IMR-90 (cell line): ENCODE data around the gene CRTC1. TPM values are rescaled to one million over a fixed set of nuclear protein-coding genes. Genes with fewer than 3 reads are reported as not detected.
A peak's percentile ranks its signal among the peaks of the same experiment; 100 is the strongest.

Experiments
- ATAC-seq: fragments of 200-7000 bp; cut with Tn5 transposase; 2 replicates; pipeline ENCODE4 v1.9.1; 2020; ENCODE audit warnings: low read depth, mild to moderate bottlenecking, moderate library complexity
- BruUV-seq: library from RNA; stranded (reverse); fragments of 400-500 nt; replicated peaks from 2 replicates; lab custom pipeline; 2021; lab: Mats Ljungman, UMichigan
- CTCF ChIA-PET: fragments of 300-600 bp; formaldehyde crosslinking; extraction: SDS; loops from one replicate; lab custom pipeline; 2021; ENCODE audit warnings: antibody characterized with exemption; lab: Yijun Ruan, JAX
- POLR2A ChIA-PET: fragments of 300-600 bp; sonication (Branson Sonifier 250); formaldehyde crosslinking; loops from one replicate; lab custom pipeline; 2022; ENCODE audit warnings: antibody characterized with exemption; ENCODE audit not compliant: unreplicated experiment; lab: Charles Lee
- DNase-seq: peaks from one replicate; pipeline ENCODE4 v3.0.0; 2013
- H2AFZ ChIP-seq: replicated peaks from 2 replicates; pipeline ENCODE3; 2013; ENCODE audit warnings: low read length, mild to moderate bottlenecking; ENCODE audit not compliant: poor library complexity
- H2AK5ac ChIP-seq: 2 replicates; pipeline ENCODE4 v1.6.1; 2013; ENCODE audit warnings: low read depth, low read length, inconsistent platforms
- H2AK9ac ChIP-seq: replicated peaks from 2 replicates; pipeline ENCODE3; 2013; ENCODE audit warnings: mild to moderate bottlenecking, low read depth, low read length, moderate library complexity; ENCODE audit not compliant: poor library complexity
- H2BK120ac ChIP-seq: 2 replicates; pipeline ENCODE4 v1.6.1; 2013; ENCODE audit warnings: low read depth, low read length, inconsistent platforms
- H2BK15ac ChIP-seq: 3 replicates; pipeline ENCODE4 v1.6.1; 2013; ENCODE audit warnings: low read depth, low read length, inconsistent platforms
- H2BK20ac ChIP-seq: 2 replicates; pipeline ENCODE4 v1.6.1; 2013; ENCODE audit warnings: low read depth, mild to moderate bottlenecking, inconsistent platforms, low read length, moderate library complexity
- H2BK5ac ChIP-seq: 2 replicates; pipeline ENCODE4 v1.6.1; 2013; ENCODE audit warnings: mild to moderate bottlenecking, low read depth, low read length, inconsistent platforms; ENCODE audit not compliant: poor library complexity, severe bottlenecking
- H3K14ac ChIP-seq: replicated peaks from 2 replicates; pipeline ENCODE4 v1.6.1; 2013; ENCODE audit warnings: low read depth, low read length, inconsistent platforms
- H3K18ac ChIP-seq: 2 replicates; pipeline ENCODE4 v1.6.1; 2013; ENCODE audit warnings: low read depth, low read length, control low read depth
- H3K23ac ChIP-seq: 2 replicates; pipeline ENCODE4 v1.6.1; 2013; ENCODE audit warnings: low read depth, low read length, inconsistent platforms
- H3K27ac ChIP-seq: 2 replicates; pipeline ENCODE4 v1.5.1; 2013; ENCODE audit warnings: mild to moderate bottlenecking, control low read depth, low read length; ENCODE audit not compliant: insufficient read depth
- H3K27me3 ChIP-seq: 2 replicates; pipeline ENCODE4 v1.6.1; 2013; ENCODE audit warnings: low read length; ENCODE audit not compliant: control insufficient read depth, insufficient read depth
- H3K36me3 ChIP-seq: 2 replicates; pipeline ENCODE4 v1.6.1; 2013; ENCODE audit warnings: low read length, mixed read lengths; ENCODE audit not compliant: control insufficient read depth, insufficient read depth
- H3K4ac ChIP-seq: 2 replicates; pipeline ENCODE4 v1.6.1; 2013; ENCODE audit warnings: low read depth, low read length, inconsistent platforms
- H3K4me1 ChIP-seq: 2 replicates; pipeline ENCODE4 v1.6.1; 2013; ENCODE audit warnings: low read length, mixed read lengths; ENCODE audit not compliant: control insufficient read depth, insufficient read depth
- H3K4me2 ChIP-seq: 2 replicates; pipeline ENCODE4 v1.6.1; 2013; ENCODE audit warnings: low read depth, mild to moderate bottlenecking, control low read depth, low read length, moderate library complexity
- H3K4me3 ChIP-seq: 2 replicates; pipeline ENCODE4 v1.5.1; 2013; ENCODE audit warnings: low read depth, mild to moderate bottlenecking, control low read depth, low read length, moderate library complexity; ENCODE audit not compliant: insufficient read depth
- H3K56ac ChIP-seq: 2 replicates; pipeline ENCODE4 v1.6.1; 2013; ENCODE audit warnings: low read length, inconsistent platforms; ENCODE audit not compliant: insufficient read depth; ENCODE audit errors: extremely low read depth
- H3K79me1 ChIP-seq, 2 experiments: 2 replicates each; pipeline ENCODE4 v1.6.1; 2013; ENCODE audit warnings: low read length in 2 of 2, inconsistent platforms in 1 of 2, low read depth in 1 of 2
- H3K9ac ChIP-seq: 2 replicates; pipeline ENCODE4 v1.6.1; 2013; ENCODE audit warnings: low read depth, low read length, control low read depth
- H3K9me1 ChIP-seq: 2 replicates; pipeline ENCODE4 v1.6.1; 2013; ENCODE audit warnings: low read length, inconsistent platforms; ENCODE audit not compliant: insufficient read depth
- H3K9me3 ChIP-seq: 2 replicates; pipeline ENCODE4 v1.6.1; 2013; ENCODE audit warnings: low read length; ENCODE audit not compliant: control insufficient read depth, insufficient read depth
- H4K20me1 ChIP-seq: 2 replicates; pipeline ENCODE4 v1.6.1; 2013; ENCODE audit warnings: low read length, inconsistent platforms; ENCODE audit not compliant: insufficient read depth
- H4K5ac ChIP-seq: 2 replicates; pipeline ENCODE4 v1.6.1; 2013; ENCODE audit warnings: mild to moderate bottlenecking, low read depth, low read length, control low read depth
- H4K8ac ChIP-seq, 2 experiments: 2 replicates each; pipeline ENCODE4 v1.6.1; 2013; ENCODE audit warnings: low read depth in 2 of 2, low read length in 2 of 2, control low read depth in 1 of 2, inconsistent platforms in 1 of 2
- H4K91ac ChIP-seq: 2 replicates; pipeline ENCODE4 v1.6.1; 2013; ENCODE audit warnings: low read depth, low read length, inconsistent platforms; ENCODE audit not compliant: insufficient read depth
- BHLHE40 ChIP-seq: fragments of 150-350 bp; IDR thresholded peaks from 2 replicates; pipeline ENCODE4 v1.6.1; 2016; ENCODE audit warnings: mild to moderate bottlenecking, low read depth, low read length
- WGBS, 2 experiments: methylation state at CpG; one replicate each; pipeline versions ENCODE4 v1.1.5 to v1.1.7; 2013; ENCODE audit warnings: missing lambda C conversion rate in 2 of 2; ENCODE audit not compliant: insufficient read length in 1 of 2; ENCODE audit errors: extremely low coverage in 2 of 2; 5-methylcytosine and 5-hydroxymethylcytosine counted together
- dilution Hi-C: fragments of 300-500 bp; cut with HindIII; formaldehyde crosslinking; loops from one replicate; pipeline ENCODE4 v1.14.3; 2018; ENCODE audit warnings: low sequenced_read_pairs; ENCODE audit not compliant: unreplicated experiment
- in situ Hi-C: fragments of 300-500 bp; cut with MboI; formaldehyde crosslinking; loops from 3 replicates; pipeline ENCODE4 v1.14.3; 2019; ENCODE audit warnings: low sequenced_read_pairs, inconsistent platforms, mixed read lengths
- intact Hi-C: fragments of 100-400 bp; cut with micrococcal nuclease; formaldehyde crosslinking; loops from 2 replicates; pipeline ENCODE4 v1.10.0; 2022
- polyA plus RNA-seq, 3 experiments: library from polyadenylated mRNA; depleted of rRNA; stranded (reverse); fragments of >200 nt; gene quantifications; 2 replicates each; pipeline ENCODE4 v1.2.3, GENCODE V29; 2012; ENCODE audit warnings: low replicate concordance in 1 of 3
- total RNA-seq: library from RNA; depleted of rRNA; stranded (reverse); fragments of >200 nt; gene quantifications from 2 replicates; pipeline ENCODE4 v1.2.3, GENCODE V29; 2012

The CRTC1 gene
- total and polyA plus RNA-seq, 2 of the 4 experiments (the other 2 are of a cell fraction) = 0.18 to 5.7 TPM

DNA sequence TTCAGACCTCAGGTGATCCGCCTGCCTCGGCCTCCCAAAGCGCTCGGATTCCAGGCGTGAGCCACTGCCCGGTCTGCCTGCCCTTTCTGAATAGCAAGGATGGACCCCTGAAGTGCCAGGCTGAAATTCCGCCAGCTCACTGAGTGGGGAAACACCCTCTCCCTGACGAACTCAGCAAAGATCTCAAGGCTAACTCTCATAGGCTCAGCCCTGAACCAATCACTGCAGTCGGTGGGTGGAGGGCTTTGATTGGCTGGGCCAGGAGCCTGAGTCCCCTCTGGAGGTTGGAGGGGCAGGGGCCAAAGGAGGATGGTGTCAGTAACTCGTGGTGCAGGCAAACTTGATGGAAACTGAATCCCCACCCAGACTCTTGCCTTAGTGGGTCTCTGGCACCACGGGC, 118.9 kb downstream of the CRTC1 start:
- POLR2A ChIA-PET = no interaction called here
- Histone ChIP-seq H4K8ac (no peak overlapping the region), H2AK5ac (no peak overlapping the region), H4K20me1 (no peaks in the 10 kb centered on the region), H3K9me1 (no peaks in the 10 kb centered on the region), H3K36me3 (no peaks in the 10 kb centered on the region), H4K91ac (no peak overlapping the region), H3K4me2 (no peak overlapping the region), H3K18ac (no peak overlapping the region), H2AK9ac (peak overlapping the region; percentile 42), H3K4ac (no peak overlapping the region), H2AFZ (no peak overlapping the region), H3K27me3 (peaks cover 38% of the 10 kb centered on the region), H3K79me1 (no peaks in the 10 kb centered on the region), H2BK120ac (no peak overlapping the region), H2BK20ac (no peak overlapping the region), H2BK15ac (no peak overlapping the region), H3K4me1 (no peaks in the 10 kb centered on the region), H3K56ac (no peak overlapping the region), H3K23ac (no peak overlapping the region), H3K9ac (no peak overlapping the region), H3K27ac (no peak overlapping the region), H3K9me3 (peaks cover 9% of the 10 kb centered on the region; the same call in 1 of the 2 replicates), H4K5ac (no peak overlapping the region), H3K14ac (no peak overlapping the region), H2BK5ac (no peak overlapping the region), H3K4me3 (no peak overlapping the region)
- WGBS, 2 experiments = no CpG with 5 or more reads among the region's 11 CpGs
- in situ Hi-C loops (no loop called here), intact Hi-C loops (no loop called here), dilution Hi-C loops (no loop called here)
- no peak for TF ChIP-seq BHLHE40
- DNase-seq (no peak), ATAC-seq (no peak)
- CTCF ChIA-PET = no interaction called here
- BruUV-seq = no TSS peak
